MV-4-11 (cell line): ENCODE data around the gene OR2AT4.
"Not testable (repeated sequence)": the region's sequence is repeated elsewhere in the genome, so short reads cannot be mapped to it uniquely, and the experiment has no call there.

Experiments used
- DNase-seq: peaks from one replicate; lab custom pipeline; 2025; lab: John Stamatoyannopoulos, UW

Gene OR2AT4

DNA sequence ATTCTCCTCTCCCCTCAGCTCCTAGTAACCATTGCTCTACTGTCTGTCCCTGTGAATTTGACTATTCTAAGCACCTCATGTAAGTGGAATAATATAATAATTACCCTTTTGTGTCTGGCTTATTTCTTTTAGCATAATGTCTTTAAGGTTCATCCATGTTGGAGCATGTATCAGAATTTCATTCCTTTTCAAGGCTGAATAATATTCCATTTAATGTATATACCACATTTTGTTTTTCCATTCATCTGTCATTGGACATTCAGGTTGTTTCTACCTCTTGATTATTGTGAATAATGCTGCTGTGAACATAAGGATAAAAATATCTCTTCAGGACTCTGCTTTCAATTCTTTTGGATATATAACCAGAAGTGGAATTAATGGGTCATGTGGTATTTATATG is 28.1 kb downstream of the OR2AT4 start:
- no peak for DNase-seq

DNA sequence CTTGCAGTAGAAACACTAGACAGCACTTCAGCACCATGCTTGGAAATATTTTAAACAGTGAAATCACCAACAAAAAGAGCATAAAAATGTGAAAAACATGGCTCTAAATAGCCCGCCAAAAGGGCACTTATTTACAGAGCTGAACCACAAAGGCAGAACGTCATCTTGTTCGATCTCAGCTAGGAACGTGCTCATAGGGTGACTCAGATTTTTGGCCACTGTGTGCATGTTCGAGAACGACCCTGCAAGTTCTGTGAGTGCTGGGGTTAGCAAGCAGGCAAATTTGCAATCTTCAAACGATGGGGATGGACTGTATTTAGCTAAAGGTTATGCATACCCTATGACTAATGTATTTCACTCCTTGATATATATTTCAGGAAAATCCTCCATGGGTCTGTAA is 30.6 kb downstream of the OR2AT4 start:
- DNase-seq, result no peak

DNA sequence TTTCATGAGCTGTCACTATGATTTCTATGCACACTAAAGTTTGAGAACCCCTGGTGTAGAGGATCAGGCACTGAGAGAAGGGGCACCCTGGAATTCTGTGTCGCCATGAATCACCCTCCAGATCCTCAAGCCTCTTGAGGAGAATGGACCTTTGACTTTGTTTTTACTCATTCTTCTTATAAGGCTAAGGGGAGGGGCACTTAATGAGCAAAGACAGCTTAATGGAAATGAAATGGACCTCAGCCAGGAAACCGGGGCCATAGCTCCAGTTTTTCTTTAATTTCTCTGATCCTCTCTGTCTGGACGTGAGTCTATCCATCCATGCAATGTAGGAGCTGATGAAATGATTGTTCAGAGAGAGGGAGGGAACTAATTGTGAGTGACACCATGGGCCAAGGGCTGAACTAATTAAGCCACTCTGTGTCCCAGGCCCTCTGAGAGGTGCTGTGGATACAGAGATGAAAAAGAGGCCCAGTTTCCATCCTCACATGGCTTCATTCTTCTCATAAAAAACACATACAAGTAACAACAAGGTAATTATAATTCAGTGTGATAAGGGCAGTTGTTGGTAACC is 32.8 kb downstream of the OR2AT4 start:
- DNase-seq, result no peak

DNA sequence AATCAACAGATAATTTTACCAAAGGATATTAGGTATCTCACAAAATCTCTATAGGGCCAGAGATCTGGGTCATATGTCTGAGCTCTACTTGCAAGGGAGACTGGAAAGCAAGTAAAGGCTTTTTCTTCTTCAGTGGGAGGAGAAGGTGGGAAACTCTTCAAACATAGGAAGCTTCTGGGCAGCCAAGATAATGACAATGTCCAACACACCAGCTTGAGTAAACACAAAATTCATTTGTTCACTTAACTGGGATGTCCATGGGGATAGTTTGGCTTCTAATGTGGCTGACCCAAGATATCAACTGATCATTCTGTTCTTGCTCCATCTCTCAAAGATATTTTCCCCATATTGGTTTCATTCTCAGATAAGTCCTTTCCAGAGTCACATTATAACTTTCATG is 37.4 kb downstream of the OR2AT4 start:
- no peak for DNase-seq

DNA sequence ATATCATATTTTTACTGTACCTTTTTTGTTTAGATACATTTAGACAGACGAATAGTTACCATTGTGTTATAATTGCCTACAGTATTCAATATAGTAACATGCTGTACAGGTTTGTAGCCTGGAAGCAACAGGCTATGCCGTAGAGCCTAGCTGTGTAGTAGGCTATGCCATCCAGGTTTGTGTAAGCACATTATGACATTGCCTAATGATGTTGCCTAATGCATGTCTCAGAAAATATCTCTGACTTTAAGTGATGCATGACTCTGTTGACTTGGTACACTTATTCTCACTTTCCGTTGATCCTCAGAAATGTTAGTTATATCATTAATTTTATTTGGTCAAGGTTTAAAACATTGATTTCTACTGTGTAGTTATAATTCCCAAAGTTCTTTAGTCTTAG is 39.9 kb downstream of the OR2AT4 start:
- no peak for DNase-seq

DNA sequence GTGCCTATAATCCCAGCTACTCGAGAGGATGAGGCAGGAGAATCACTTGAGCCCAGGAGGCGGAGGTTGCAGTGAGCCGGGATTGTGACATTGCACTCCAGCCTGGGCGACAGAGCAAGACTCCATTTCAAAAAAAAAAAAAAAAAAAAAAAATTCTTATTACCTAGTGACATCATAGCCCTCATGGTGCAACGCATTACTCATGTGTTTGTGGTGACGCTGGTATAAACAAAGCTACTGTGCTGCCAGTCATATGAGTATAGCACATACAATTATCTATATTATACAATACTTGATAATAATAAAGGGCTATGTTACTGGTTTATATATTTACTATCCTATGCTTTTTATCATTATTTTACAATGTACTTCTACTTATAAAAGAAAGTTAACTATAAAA is 41.2 kb downstream of the OR2AT4 start:
- DNase-seq, result no peak

DNA sequence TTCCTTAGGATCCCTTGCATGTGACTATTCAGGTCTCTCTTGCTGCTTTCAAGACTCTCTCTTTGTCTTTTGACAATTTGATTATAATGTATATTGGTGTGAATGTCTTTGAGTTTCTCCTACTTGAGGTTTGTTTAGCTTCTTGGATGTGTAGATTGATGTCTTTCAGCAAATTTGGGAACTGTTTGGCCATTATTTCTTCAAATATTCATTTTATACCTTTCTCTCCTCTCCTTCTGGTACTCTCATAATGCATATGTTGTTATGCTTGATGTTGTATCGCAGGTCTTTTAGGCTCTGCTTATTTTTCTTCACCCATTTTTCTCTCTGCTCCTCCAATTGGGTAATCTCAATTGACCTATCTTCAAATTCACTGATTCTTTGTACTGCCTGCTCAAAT is 44.2 kb downstream of the OR2AT4 start:
- no peak for DNase-seq

DNA sequence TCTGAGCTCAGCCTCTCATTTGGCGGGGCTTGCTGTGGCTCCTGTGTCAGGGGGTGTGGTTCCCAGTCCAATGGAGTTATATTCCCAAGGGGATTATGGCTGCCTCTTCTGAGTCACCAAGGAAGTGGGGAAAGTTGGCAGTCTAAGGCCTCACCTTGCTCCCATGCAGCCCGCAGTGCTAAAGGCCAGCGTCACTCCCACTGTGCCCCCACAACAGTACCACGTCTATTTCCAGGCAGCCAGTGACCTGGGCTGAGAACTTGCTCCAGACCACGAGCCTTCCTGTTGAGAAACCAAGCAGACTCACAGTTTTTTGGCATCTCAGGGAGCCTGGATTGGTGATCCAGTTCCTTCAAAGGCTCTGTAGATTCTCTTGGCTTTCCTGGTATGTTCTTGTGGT is 45.6 kb downstream of the OR2AT4 start:
- no peak for DNase-seq

DNA sequence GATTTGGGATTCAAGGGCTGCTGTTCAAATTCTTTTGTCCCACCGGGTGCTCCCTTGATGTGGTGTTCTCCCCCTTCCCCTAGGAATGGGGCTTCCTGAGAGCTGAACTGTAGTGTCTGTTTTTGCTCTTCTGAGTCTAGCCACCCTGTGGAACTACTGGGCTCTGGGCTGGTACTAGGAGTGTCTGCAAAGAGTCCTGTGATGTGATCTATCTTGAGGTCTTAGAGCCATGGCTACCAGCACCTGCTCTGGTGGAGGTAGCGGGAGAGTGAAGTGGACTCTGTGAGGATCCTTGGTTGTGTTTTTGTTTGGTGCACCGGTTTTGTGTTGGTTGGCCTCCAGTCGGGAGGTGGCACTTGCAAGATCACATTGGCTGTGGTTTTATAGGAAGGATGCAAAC is 46.2 kb downstream of the OR2AT4 start:
- DNase-seq, result no peak

DNA sequence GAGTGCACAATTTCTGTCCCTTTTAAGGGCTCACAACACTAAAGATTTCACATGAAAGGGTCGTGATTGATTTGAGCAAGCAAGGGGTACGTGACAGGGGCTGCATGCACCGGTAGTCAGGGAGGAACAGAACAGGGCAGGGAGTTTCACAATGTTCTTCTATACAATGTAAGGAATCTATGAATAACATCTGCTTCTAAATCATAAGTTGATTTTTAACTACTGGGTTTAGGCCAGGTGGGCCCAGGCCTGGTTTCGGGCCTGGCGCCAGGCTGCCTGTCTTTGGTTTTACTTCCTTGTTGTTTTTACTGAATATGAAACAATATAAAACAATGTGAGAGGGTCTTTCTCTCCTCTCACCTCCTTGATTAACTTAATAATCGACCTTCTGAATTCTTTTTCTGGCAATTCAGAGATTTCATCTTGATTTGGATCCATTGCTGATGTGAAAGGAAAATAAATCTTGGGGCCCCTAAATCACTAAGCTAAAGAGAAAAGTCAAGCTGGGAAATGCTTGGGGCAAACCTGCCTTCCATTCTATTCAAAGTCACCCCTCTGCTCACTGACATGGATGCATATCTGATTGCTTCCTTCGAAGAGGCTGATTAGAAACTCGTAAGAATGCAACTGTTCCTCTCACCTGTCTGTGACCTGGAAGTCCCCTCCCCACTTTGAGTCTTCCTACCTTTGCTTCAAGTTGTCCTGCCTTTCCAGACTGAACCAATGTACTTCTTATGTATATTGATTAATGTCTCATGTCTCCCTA is 47.0 kb downstream of the OR2AT4 start:
- not testable (repeated sequence) for DNase-seq

DNA sequence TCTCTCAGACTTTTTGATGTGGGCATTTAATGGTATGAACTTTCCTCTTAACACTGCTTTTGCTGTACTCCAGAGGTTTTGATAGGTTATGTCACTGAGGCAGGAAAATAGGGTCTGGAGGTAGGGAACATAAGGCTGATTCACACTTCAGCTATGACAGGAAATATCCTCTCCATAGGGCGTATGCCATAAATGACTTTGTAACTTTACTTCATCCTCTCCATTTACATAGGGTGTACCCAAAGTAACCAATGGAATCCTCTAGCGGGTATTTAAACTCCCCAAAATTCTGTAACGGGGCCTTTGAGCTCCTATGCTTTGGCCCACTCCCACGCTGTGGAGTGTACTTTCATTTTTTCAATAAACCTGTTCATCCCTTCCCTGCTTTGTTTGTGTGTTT is 49.5 kb downstream of the OR2AT4 start:
- DNase-seq, result no peak

DNA sequence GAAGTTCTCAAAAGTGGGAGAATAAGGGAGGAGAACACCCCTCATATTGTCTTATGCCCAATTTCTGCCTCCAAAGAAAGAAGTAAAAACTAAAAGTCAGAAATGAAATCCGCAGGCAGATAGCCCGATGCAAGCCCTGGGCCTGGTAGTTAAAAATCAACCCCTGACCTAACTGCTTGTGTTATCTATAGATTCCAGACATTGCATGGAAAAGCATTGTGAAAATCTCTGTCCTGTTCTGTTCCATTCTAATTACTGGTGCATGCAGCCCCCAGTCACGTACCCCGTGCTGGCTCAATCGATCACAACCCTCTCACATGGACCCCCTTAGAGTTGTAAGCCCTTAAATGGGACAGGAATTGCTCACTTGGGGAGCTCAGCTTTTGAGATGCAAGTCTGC is 50.0 kb downstream of the OR2AT4 start:
- DNase-seq, result not testable (repeated sequence)

DNA sequence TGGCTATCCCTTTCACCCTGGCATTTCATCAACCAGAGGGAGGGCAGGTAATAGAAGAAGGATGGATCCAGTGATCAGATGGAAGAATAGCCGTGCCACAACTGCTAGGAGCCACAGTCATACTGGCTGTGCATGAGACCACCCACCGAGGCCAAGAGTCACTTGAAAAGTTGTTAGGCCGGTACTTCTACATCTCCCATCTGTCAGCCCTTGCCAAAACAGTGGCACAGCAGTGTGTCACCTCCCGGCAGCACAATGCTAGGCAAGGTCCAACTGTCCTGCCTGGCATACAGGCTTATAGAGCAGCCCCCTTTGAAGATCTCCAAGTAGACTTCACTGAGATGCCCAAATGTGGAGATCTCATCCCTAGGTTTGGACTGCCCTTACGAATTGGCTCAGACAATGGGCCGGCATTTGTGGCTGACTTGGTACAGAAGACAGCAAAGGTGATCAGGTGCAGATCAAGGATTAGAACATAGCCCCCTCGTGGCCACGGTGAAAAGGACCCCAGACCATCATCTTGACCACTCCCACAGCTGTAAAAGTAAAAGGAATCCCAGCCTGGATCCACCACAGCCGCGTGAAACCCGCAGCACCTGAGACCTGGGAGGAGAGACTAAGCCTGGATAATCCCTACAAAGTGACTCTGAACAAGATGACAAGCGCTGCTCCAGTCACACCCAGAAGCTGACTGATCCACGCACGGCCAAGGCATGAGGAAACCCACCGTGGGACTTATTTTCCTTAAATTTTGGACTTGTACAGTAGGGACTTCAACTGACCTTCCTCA is 52.1 kb downstream of the OR2AT4 start:
- DNase-seq, result not testable (repeated sequence)

DNA sequence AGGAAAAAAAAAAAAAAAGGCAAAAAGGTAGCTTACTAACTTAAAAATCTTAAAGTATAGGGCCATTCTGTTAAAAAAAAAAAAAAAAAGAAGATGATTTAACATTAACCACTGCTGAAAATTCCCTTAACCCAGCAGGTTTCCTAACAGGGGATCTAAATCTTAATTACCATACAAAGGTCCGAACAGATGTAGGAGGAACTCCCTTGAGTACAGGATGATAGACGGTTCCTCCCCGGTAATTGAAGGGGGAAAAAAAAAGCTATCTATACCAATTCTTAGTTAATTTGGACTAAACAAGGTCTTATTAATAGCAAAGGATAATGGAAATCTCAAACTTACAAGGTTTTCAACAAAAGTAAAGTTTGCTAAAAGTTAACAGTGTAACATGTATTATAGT is 54.9 kb downstream of the OR2AT4 start:
- not testable (repeated sequence) for DNase-seq

DNA sequence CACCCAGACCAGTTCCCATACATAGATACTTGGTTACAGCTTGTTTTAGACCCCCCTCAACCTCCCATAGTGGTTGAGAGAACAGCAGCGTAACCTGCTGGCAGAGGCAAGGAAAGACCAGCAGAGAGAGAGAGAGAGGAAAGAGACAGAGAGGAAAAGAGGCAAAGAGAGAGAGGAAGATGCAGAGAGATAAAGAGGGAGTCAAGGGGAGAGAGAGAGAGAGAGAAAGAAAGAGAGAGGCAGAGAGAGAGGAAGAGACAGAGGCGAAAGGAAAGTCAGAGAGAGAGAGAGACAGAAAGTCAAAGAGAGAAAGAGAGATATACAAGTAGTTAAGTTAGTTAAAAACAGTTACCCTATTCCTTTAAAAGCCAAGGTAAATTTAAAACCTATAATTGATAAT is 55.4 kb downstream of the OR2AT4 start:
- DNase-seq, result no peak

DNA sequence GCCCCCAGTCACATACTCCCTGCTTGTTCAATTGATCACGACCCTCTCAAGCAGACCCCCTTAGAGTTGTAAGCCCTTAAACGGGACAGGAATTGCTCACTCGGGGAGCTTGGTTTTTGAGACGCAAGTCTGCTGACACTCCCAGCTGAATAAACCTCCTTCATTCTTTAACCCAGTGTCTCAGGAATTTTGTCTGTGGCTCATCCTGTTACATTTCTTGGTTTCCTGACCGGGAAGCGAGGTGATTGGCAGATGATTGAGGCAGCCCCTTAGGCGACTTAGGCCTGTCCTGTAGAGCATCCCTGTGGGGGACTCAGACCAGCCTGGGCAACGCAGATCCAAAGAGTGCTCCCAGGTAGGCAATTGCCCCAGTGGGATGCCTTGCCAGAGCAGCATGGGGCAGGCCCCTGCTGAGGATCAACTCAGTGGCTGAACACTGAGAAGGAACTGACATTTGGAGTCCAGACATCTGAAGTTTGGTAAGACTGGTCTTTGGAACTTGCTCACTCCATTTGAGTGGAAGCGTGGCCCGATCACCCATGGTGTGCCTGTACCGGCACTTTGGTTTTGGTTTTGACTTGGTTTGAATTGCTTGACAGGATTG is 56.4 kb downstream of the OR2AT4 start:
- no peak for DNase-seq

DNA sequence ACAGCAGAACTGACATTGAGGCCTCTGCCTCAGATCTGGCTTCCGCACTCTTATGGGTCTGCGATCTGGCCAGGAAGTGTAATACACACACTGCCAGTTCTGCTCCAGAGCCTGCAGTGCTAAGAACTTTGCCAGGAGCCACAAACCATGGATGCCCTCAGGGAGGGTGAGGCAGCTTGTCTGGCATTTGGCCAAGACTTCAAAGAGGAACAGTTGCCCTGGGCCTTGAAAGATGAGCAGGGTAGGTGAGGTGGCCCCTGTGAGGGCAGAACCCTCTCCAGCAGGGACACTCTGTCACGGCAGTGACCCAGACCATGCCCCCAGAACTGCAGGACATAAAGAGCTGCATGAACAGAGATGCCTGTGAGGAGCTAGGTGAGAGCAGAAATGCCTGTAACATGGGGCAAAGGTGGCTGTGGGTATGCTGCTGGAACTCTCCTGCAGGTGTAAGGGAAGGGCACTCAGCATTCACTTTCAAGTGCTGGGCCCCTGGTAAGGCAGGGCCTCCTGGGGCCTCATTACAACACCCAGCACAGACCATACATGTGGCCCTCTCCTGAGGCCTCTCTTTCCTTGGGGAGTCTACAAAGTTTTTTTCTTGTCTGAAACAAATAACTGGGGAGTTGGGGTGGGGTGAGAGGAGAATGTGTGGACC is 60.6 kb downstream of the OR2AT4 start:
- peak; percentile 7 for DNase-seq

DNA sequence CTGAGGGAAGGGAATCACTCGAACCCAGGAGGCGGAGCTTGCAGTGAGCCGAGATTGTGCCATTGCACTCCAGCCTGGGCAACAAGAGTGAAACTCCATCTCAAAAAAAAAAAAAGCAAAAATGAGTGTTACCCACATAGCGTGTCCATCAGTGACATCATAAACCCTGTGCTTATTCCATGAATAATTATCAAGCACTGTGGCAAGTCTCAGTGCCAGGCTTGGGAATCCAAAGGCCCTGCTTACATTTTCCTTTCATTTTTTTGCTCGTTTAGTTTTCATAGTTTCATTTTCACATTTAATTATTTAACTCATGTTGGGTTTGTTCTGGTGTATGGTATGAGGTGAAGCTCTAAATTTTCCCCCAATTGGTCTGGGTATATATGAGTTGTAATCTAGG is 61.4 kb downstream of the OR2AT4 start:
- no peak for DNase-seq

DNA sequence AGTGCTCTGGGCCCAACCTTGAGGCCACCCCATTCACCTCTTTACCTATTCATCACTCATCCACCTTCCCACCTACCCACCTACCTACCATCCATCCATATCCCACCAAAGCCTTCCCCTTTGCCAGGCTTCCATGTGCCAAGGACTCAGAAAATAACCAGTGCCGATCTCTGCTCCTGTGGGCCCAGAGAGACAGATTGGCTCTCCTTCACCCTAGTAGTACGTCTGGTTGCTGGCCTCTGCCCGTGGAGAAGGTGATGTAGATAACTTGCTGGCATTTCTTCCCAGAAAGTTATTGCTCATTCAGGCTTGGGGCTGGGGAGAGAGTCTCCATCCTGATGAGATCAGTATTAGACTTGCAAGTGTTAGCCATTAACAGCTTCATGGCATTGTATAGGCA is 62.8 kb downstream of the OR2AT4 start:
- no peak for DNase-seq

DNA sequence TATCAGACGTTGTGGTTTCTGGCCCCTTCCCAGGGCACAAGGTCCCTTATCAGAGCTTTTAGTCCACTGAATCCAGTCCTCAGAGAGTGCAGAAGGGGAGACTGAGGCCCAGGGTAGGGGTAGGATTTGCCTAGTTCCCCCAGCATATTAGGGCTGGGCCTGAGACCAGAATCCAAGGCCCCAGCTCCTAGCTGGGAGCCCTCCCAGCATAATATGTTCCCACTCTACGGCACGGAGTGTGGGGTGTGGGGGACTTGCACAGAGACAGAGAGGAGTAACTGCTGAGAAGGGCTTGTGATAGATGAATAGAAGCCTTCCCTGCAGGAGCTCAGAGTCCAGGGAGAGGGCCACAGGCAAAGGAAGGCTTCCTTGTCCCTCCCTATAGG is 64.1 kb downstream of the OR2AT4 start:
- no peak for DNase-seq

DNA sequence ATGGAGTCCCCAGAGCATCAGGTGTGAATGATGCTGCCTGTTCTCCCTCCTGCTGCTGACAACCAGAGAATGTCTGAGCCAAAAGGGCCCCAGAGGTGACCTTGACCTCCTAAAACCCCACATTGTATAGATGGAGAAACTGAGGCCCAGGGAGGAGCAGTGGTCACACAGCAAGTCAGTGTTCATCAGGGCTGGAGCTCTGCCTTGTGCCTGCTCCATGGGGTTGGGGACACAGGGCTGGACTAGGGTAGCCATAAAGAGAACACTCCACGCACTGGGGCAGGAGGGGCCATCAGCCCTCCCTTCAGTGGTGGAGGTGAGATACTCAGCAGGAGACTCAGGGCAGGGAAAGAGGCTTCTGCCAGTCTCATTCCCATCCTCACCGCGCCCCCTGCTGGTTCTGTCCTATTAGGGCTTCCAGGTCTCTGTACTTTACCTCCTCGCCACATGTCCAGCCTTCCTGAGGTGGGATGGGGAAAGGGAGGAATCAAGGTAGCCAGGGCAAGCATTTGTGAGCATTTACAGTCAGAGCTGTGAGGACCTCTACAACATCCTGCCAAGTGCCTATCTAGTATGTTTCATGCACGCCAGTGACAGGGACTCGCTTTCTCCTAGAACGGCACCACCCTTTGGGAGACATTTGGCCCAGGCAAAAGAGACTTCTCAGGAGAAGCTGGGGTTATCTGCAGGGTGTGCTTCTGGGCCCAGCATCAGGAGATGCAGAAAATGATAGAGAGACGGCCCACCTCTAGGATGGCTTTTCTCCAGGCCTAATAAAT is 64.7 kb downstream of the OR2AT4 start:
- DNase-seq, result no peak
